ENCODE measurements around the gene BCAR1.

BCAR1 gene

GRCh38 chr16:75219088-75219487, 32.3 kb downstream of the BCAR1 start:
- Histone ChIP-seq H3K36me3 (ENCODE audit: insufficient read depth) (no peaks in the 10 kb centered on the region), H3K79me2 (ENCODE audit: insufficient read depth, low read depth) (no peaks in the 10 kb centered on the region), H3K4me3 (IDR thresholded peaks at IDR 0.05; ENCODE audit: insufficient read depth, low read depth, low read length) (no peak overlapping the region), H3K9ac (no peak overlapping the region), H3K27ac (no peak overlapping the region), H2AFZ (ENCODE audit: low read depth) (0 out of 2 replicates have a peak overlapping the region, but pooled peaks have one; percentile 48), H4K20me1 (ENCODE audit: insufficient read depth) (no peaks in the 10 kb centered on the region), H3K4me2 (no peak overlapping the region), H3K4me1 (ENCODE audit: low read depth, poor library complexity, severe bottlenecking) (peaks cover 6% of the 10 kb centered on the region), H3K27me3 (ENCODE audit: insufficient read depth, low read depth) (no peaks in the 10 kb centered on the region)
- no peak for TF ChIP-seq CTCF (conservative IDR thresholded peaks at IDR 0.05; ENCODE audit: low read depth, low read length)

DNA sequence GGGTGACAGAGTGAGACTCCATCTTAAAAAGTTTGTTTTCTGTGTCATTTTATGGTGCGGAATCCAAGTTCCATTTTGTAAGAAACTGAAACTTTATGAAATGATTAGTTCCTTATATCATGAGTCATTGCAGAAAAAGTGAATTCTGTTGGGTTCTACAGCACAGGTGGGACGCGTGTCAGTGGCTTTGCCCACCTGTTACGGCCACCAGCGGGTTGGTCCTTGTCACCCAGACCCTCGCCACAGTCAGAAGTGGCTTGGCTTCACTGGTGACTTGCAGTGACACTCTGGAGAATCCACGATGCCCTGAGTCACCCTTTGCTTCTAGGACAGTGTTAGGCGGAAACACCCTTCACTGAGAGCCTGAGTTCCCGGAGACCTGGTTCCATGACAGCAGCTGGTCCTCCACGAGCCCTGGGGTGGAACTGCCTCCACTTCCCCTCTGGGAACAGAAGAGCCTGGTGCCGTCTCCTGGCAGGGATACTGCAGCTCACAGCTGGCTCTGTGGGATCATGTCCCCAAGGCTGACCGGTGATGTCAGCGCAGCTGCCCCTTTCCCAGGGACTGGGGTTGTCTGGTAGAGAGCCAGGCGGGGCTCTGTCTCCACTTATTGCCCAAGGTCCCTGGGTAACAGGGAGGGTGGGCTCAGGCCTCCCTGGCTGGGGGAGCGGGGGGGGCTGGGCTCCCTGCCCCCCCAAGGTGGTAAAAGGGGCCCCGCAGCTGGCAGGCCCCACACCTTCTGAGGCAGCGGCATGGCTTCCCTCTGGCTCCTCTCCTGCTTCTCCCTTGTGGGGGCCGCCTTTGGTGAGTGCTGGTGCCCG, 33.0 kb downstream of the BCAR1 start, which contains the start of gene CTRB1:
CTRB1 (plus strand) TSS at position 733 of the 821 bp plus-strand sequence; CDS start at position 753, 20 bp downstream.
- no peak for TF ChIP-seq CTCF (conservative IDR thresholded peaks at IDR 0.05; ENCODE audit: low read depth, low read length)
- Histone ChIP-seq H3K4me3 (IDR thresholded peaks at IDR 0.05; ENCODE audit: insufficient read depth, low read depth, low read length) (no peak within 1 kb of the TSS), H3K4me1 (ENCODE audit: low read depth, poor library complexity, severe bottlenecking) (peaks cover 6% of the 10 kb centered on the region), H3K9ac (no peak within 1 kb of the TSS), H3K4me2 (peak within 1 kb of the TSS; percentile 34; the same call in 1 of the 2 replicates), H4K20me1 (ENCODE audit: insufficient read depth) (no peaks in the 10 kb centered on the region), H2AFZ (ENCODE audit: low read depth) (peak within 1 kb of the TSS; percentile 48; the same call in 1 of the 2 replicates), H3K79me2 (ENCODE audit: insufficient read depth, low read depth) (no peaks in the 10 kb centered on the region), H3K27ac (no peak within 1 kb of the TSS), H3K36me3 (ENCODE audit: insufficient read depth) (no peaks in the 10 kb centered on the region), H3K27me3 (ENCODE audit: insufficient read depth, low read depth) (no peaks in the 10 kb centered on the region)

- H4K20me1 ChIP-seq (ENCODE audit: insufficient read depth), result no peaks in the 10 kb centered on the region
- H3K4me3 ChIP-seq (IDR thresholded peaks at IDR 0.05; ENCODE audit: insufficient read depth, low read depth, low read length), result no peak overlapping the region
- H3K79me2 ChIP-seq (ENCODE audit: insufficient read depth, low read depth), result no peaks in the 10 kb centered on the region
- no peak overlapping the region for H3K9ac ChIP-seq
- peaks cover 6% of the 10 kb centered on the region for H3K4me1 ChIP-seq (ENCODE audit: low read depth, poor library complexity, severe bottlenecking)
- no peak for TF ChIP-seq CTCF (conservative IDR thresholded peaks at IDR 0.05; ENCODE audit: low read depth, low read length)
- H3K27me3 ChIP-seq (ENCODE audit: insufficient read depth, low read depth), result no peaks in the 10 kb centered on the region
- no peaks in the 10 kb centered on the region for H3K36me3 ChIP-seq (ENCODE audit: insufficient read depth)
- H3K4me2 ChIP-seq, result no peak overlapping the region
- H2AFZ ChIP-seq (ENCODE audit: low read depth), result no peak overlapping the region
- H3K27ac ChIP-seq, result no peak overlapping the region
These were observed 34.0 kb downstream of the BCAR1 start for GRCh38 chr16:75217389-75217851.

DNA sequence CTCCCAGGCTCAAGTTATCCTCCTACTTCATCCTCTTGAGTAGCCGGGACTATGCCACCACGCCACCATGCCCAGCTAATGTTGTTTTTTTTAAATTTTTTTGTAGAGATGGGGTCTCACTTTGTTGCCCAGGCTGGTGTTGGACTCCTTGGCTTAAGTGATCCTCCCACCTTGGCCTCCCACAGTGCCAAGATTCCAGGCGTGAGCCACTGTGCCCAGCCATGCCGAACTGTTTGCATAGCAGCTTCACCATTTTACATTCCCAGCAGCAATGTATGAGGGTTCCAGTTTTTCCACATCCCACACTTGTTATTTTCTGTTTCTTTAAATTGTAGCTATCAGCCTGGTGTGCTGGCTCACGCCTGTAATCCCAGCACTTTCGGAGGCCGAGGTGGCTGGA, 34.8 kb downstream of the BCAR1 start:
- Histone ChIP-seq H3K4me1 (ENCODE audit: low read depth, poor library complexity, severe bottlenecking) (peaks cover 6% of the 10 kb centered on the region), H3K9ac (no peak overlapping the region), H4K20me1 (ENCODE audit: insufficient read depth) (no peaks in the 10 kb centered on the region), H3K79me2 (ENCODE audit: insufficient read depth, low read depth) (no peaks in the 10 kb centered on the region), H3K27ac (no peak overlapping the region), H3K36me3 (ENCODE audit: insufficient read depth) (no peaks in the 10 kb centered on the region), H2AFZ (ENCODE audit: low read depth) (no peak overlapping the region), H3K27me3 (ENCODE audit: insufficient read depth, low read depth) (no peaks in the 10 kb centered on the region), H3K4me2 (no peak overlapping the region), H3K4me3 (IDR thresholded peaks at IDR 0.05; ENCODE audit: insufficient read depth, low read depth, low read length) (no peak overlapping the region)
- no peak for TF ChIP-seq CTCF (conservative IDR thresholded peaks at IDR 0.05; ENCODE audit: low read depth, low read length)

All from KMS-11 (cell line).